RWPE2 (cell line): Measurements from ENCODE around the gene TSACC.

Experiments
- ATAC-seq: fragments of 200-7000 bp; cut with Tn5 transposase; 3 replicates; pipeline ENCODE4 v1.9.1; 2021; ENCODE audit warnings: low read depth
- DNase-seq: peaks from one replicate; pipeline ENCODE4 v3.0.0-alpha.2; 2020; ENCODE audit warnings: low spot score
- H3K27ac ChIP-seq: fragments of 450-650 bp; 2 replicates; pipeline ENCODE4 v1.5.1; 2017; ENCODE audit warnings: mild to moderate bottlenecking; ENCODE audit not compliant: poor library complexity, severe bottlenecking
- H3K27me3 ChIP-seq: fragments of 250-450 bp; sonication (Bioruptor Pico); 2 replicates; pipeline ENCODE4 v1.5.1; 2021; ENCODE audit warnings: mild to moderate bottlenecking, moderate library complexity; ENCODE audit not compliant: insufficient read depth, poor library complexity, severe bottlenecking
- H3K36me3 ChIP-seq: fragments of 250-450 bp; sonication (Bioruptor Pico); 2 replicates; pipeline ENCODE4 v1.5.1; 2020; ENCODE audit warnings: low read depth, mild to moderate bottlenecking, moderate library complexity
- H3K4me1 ChIP-seq: fragments of 250-450 bp; sonication (Bioruptor Pico); 2 replicates; pipeline ENCODE4 v1.5.1; 2021; ENCODE audit warnings: mild to moderate bottlenecking, moderate library complexity; ENCODE audit not compliant: insufficient read depth, poor library complexity, severe bottlenecking
- H3K4me3 ChIP-seq: fragments of 250-450 bp; sonication (Bioruptor Pico); 2 replicates; pipeline ENCODE4 v1.5.1; 2021; ENCODE audit warnings: mild to moderate bottlenecking, moderate library complexity; ENCODE audit not compliant: severe bottlenecking
- H3K9me3 ChIP-seq: fragments of 250-450 bp; sonication (Bioruptor Pico); 2 replicates; pipeline ENCODE4 v1.5.1; 2021; ENCODE audit warnings: mild to moderate bottlenecking, moderate library complexity; ENCODE audit not compliant: severe bottlenecking
- TF ChIP-seq, protein P1 (sequence below): fragments of 450-650 bp; IDR thresholded peaks from one replicate; pipeline ENCODE4 v1.5.1; 2017; ENCODE audit warnings: mild to moderate bottlenecking, moderate library complexity; ENCODE audit not compliant: poor library complexity, severe bottlenecking

TSACC gene

DNA sequence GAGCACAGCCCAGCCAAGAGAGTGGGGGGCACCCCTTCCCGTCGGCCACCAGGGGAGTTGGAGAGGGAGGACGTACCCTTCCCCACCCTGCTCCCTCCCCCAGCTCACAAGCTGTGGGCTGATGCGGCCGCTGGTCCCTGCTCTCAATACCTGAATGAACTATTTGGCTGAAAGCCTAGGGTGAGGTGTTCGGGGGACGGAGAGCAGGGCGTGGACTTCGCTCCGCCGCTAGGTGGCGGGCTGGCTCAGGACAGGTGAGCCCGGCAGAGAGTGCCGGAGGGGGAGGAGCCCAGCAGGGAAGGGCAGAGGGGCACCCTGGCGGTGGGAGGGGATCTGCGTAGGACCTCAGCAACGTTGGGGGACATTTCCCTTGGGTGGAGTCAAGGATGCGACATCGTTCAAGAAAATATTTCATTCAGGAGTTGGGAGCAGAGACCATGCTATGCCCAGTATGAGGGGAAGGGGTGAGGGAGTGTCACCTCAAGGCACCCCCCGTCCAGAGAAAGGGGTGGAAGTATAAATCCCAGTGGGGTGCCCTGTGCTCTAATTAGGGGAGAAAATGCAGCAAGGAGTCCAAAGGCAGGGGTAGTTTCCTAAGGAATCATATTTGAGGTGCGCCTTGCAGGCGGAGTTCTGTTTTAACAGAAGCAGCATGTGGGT lies 18.7 kb downstream of the TSACC start:
- no peak overlapping the region for H3K4me3 ChIP-seq

DNA sequence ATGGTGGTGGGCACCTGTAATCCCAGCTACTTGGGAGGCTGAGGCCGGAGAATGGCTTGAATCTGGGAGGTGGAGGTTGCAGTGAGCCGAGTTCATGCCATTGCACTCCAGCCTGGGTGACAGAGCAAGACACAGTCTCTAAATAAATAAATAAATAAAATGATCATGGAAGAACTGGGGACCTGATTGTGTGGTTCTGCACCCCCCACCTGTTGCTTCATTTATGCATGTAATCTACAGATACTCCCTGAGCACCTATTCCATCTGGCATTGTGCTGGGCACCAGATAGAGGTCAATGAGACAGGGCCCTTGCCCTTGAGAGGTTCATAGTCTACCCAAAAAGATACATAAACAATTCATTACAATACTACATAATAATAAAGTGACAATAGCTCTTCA lies 19.7 kb downstream of the TSACC start:
- TF ChIP-seq, protein P1, sequence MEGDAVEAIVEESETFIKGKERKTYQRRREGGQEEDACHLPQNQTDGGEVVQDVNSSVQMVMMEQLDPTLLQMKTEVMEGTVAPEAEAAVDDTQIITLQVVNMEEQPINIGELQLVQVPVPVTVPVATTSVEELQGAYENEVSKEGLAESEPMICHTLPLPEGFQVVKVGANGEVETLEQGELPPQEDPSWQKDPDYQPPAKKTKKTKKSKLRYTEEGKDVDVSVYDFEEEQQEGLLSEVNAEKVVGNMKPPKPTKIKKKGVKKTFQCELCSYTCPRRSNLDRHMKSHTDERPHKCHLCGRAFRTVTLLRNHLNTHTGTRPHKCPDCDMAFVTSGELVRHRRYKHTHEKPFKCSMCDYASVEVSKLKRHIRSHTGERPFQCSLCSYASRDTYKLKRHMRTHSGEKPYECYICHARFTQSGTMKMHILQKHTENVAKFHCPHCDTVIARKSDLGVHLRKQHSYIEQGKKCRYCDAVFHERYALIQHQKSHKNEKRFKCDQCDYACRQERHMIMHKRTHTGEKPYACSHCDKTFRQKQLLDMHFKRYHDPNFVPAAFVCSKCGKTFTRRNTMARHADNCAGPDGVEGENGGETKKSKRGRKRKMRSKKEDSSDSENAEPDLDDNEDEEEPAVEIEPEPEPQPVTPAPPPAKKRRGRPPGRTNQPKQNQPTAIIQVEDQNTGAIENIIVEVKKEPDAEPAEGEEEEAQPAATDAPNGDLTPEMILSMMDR, result no peak
- Histone ChIP-seq H3K4me1 (no peaks in the 10 kb centered on the region), H3K9me3 (no peaks in the 10 kb centered on the region), H3K27me3 (peaks cover 5% of the 10 kb centered on the region), H3K27ac (no peak overlapping the region), H3K4me3 (no peak overlapping the region), H3K36me3 (no peaks in the 10 kb centered on the region)
- no peak for ATAC-seq
- no peak for DNase-seq

More for the DNA sequence above, 18.7 kb downstream of the TSACC start:
- ATAC-seq (peak; percentile 97), DNase-seq (no peak)
- TF ChIP-seq, protein P1, result peak; percentile 97
- Histone ChIP-seq H3K4me1 (no peaks in the 10 kb centered on the region), H3K36me3 (no peaks in the 10 kb centered on the region), H3K27ac (no peak overlapping the region), H3K9me3 (no peaks in the 10 kb centered on the region), H3K27me3 (peaks cover 5% of the 10 kb centered on the region)

DNA sequence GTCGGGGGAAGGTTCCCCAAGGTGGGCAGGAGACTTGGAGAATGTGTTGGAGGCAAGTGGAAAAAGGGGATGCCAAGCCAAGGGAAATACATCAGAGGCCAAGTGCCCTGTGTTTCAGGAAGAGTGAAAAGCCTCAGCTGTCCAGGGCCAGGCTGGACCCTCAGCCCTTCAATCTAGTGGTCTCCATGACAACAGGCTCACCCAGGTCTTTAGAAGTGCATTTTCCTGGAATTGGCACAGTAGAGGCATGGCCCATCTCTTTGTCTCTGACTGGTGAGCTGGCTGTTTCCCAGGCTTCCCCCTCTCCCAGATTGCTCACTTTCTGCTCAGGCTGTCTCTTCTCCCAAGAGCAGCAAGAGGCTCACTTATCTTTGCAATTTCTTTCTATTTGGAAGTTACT lies 20.3 kb downstream of the TSACC start:
- peaks cover 5% of the 10 kb centered on the region for H3K27me3 ChIP-seq

DNA sequence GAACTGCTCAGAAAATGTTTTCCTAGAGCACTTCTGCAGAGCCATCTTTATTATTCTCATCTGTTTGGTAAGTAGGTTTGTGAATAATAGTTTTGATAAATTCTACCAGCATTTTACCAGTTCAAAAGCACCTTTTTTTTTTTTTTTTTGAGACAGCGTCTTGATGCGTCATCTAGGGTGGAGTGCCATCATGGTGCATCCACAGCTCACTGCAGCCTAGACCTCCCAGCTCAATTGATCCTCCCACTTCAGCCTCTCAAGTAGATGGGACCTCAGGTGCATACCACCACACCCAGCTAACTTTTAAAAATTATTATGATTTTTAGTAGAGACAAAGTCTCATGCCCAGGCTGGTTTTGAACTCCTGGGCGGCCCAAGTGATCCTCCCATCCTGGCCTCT lies 20.9 kb downstream of the TSACC start:
- H3K9me3 ChIP-seq, result no peaks in the 10 kb centered on the region
- TF ChIP-seq, protein P1, result no peak
- peaks cover 5% of the 10 kb centered on the region for H3K27me3 ChIP-seq
- H3K27ac ChIP-seq, result no peak overlapping the region
- ATAC-seq (no peak), DNase-seq (no peak)
- no peaks in the 10 kb centered on the region for H3K4me1 ChIP-seq
- no peak overlapping the region for H3K4me3 ChIP-seq
- no peaks in the 10 kb centered on the region for H3K36me3 ChIP-seq

More for the DNA sequence above, 20.3 kb downstream of the TSACC start:
- H3K4me1 ChIP-seq, result no peaks in the 10 kb centered on the region
- no peaks in the 10 kb centered on the region for H3K9me3 ChIP-seq
- H3K4me3 ChIP-seq, result no peak overlapping the region
- no peak overlapping the region for H3K27ac ChIP-seq
- no peak for DNase-seq
- H3K36me3 ChIP-seq, result no peaks in the 10 kb centered on the region
- ATAC-seq, result no peak
- TF ChIP-seq, protein P1, result no peak

DNA sequence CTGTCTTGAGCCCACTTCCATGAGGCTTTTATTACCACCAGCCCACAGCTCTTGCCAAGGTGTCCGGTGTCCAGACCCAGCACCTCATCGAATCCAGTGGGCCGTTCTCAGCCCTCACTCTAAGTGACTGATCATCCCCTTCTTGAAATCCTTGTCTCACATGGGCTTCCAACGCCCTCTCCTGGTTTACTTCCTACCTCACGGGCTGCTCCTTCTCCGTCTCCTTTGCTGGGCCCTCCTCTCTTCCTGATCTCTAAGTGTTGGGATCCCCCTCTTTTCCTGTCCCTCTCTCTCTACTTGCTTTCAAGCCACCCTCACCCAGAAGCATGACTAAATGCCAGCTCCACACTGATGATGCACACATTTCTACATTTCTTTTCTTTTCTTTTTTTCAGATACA lies 21.6 kb downstream of the TSACC start:
- no peaks in the 10 kb centered on the region for H3K36me3 ChIP-seq
- no peaks in the 10 kb centered on the region for H3K9me3 ChIP-seq
- TF ChIP-seq, protein P1, result no peak
- H3K4me3 ChIP-seq, result no peak overlapping the region
- no peak for DNase-seq
- H3K27me3 ChIP-seq, result peaks cover 5% of the 10 kb centered on the region
- H3K27ac ChIP-seq, result no peak overlapping the region
- no peak for ATAC-seq
- H3K4me1 ChIP-seq, result no peaks in the 10 kb centered on the region
